Pons (tissue), 1 donor: ENCODE results near the gene UGCG.
"Not testable (repeated sequence)": the region's sequence is repeated elsewhere in the genome, so short reads cannot be mapped to it uniquely, and the experiment has no call there.

Source experiments
- DNase-seq: peaks from one replicate; pipeline ENCODE4 v3.0.0-alpha.2; 2016; ENCODE audit warnings: low spot score

UGCG gene

GRCh38 chr9:111920531-111920930, 23.9 kb downstream of the UGCG start:
- DNase-seq, result no peak

GRCh38 chr9:111922324-111923013, 25.9 kb downstream of the UGCG start:
- peak; percentile 59 for DNase-seq

GRCh38 chr9:111924281-111924680, 27.7 kb downstream of the UGCG start:
- no peak for DNase-seq

DNA sequence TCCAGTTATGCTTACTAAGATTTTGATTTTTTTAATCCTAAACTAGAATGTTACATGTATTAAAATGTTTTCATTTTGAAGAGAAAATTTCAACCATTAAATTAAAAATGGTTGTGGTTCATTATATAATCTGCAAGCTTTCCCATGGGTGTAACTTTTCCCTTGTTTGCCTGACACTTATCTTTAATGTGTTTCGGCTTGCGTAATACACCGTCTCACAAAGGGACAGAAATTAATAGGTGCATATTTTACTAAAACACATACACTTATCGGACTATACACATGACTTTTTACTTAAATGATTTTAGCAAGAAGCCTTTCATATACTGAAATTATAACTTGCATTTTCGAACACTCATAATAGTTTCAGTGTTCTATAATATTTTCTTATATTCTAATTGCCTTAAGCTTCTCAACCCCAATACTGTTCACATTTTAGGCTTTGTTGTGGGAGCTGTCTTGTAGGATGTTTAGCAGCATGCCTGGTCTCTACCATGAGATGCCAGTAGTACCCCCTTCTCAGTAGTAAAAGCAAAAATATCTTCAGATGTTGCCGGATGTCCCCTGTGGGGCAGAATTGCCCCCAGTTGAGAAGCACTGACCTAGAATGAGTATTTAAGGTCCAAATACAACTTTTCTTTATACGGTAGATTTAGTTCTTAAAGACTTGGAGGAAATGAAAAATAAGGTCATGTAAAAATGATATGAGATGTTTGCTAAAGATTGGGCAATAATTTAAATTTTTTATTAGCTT, 28.6 kb downstream of the UGCG start:
- no peak for DNase-seq

DNA sequence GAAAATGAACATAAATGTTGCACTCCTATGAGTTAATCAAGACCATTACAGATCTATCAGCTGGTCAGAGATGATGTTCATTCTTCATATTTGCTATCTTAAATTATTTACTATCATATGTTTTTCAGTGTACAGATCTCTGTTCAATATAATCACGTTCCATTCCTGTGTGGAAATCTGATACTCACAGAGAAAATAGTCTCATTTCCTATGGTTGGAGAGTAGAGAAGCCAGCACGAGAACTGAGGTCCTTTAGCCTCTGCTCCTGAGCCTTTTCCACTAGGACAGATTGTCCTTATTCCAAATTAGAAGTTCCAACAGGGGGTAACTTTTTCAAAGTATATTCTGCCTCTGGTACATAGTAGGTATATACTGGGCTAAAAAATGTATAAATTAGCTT, 29.2 kb downstream of the UGCG start:
- no peak for DNase-seq

DNA sequence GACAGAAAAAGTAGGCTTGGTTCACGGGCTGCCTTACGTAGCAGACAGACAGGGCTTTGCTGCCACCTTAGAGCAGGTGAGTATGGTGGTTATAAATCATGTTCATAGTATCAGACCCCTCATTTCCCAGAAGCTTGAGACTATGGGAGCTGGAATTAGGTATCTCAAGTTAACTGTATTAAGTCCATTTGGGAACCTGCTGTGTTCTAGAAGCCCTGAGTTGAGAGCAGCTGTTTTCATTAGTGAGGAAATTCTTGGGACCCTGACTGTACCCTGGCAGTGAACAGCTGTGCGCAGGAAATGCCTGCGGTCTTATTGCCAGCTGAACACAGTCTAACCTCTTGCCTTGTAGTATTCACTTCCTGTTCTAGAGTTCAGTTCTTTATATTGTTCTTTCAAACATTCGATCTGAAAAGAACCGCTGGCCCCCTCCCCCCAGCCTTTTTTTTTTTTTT, 29.8 kb downstream of the UGCG start:
- peak; percentile 55 for DNase-seq

GRCh38 chr9:111928359-111928720, 31.7 kb downstream of the UGCG start:
- no peak for DNase-seq

DNA sequence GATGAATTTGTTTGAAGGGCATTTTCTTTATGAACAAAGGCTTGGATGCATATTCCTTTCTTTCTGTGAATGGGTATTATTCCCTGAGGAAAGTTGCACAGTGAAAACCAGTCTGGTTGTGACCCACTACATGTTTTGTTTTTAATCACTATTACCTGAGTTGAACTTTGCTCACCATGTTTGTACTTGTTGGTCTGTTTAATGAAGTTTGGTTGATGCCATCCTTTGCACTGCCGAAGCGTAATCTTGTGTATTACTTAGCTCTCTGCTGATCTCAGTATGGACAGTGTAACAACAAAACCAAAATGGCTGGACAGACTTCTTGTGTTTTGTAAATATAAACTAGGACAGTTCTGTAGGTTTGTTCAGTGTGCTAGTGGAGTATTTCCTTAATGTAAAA, 38.1 kb downstream of the UGCG start:
- no peak for DNase-seq

- DNase-seq, result no peak
Observed at GRCh38 chr9:111936391-111936790, 39.8 kb downstream of the UGCG start.

GRCh38 chr9:111937301-111937700, 40.7 kb downstream of the UGCG start:
- no peak for DNase-seq

- DNase-seq, result peak; percentile 37
Observed at GRCh38 chr9:111937781-111938426, 41.3 kb downstream of the UGCG start.

GRCh38 chr9:111938427-111938800, 41.8 kb downstream of the UGCG start:
- no peak for DNase-seq

DNA sequence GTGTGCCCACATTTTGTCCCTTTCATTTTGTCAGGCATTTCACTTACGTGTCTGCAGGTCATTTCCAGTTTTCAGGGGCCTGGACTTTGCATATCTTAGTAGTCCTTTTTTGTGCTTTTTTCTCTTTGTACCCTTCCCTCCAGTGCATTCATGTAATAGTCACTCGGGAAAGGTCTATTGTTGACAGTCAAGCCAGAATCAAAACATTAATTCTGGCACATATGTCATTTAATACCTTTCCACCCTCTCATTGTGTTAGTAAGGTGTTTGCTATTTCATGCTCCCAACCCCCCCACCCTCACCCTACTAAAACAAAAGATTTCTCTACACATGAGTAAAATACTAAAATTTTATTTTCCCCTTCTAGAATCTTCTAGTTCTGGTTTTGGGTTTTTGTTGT, 42.7 kb downstream of the UGCG start:
- DNase-seq, result no peak

DNA sequence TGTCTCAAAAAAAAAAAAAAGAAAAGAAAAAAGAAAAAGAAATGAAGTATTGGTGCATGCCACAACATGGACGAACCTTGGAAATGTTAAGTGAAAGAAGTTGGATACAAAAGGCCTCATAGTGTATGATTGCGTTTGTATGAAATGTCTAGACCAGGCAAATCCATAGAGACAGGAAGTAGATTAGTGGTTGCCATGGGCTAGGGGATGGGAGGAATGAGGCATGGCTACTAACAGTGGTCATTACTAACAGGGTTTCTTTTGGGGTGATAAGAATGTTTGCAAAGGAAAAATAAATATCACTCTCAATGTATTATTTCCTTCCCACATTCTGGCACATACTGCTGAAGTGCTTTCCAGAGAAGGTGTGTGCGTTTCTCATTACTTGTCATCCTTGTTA, 44.1 kb downstream of the UGCG start:
- DNase-seq, result no peak

GRCh38 chr9:111943200-111943599, 46.6 kb downstream of the UGCG start:
- DNase-seq, result no peak

GRCh38 chr9:111943746-111944145, 47.1 kb downstream of the UGCG start:
- DNase-seq, result no peak

DNA sequence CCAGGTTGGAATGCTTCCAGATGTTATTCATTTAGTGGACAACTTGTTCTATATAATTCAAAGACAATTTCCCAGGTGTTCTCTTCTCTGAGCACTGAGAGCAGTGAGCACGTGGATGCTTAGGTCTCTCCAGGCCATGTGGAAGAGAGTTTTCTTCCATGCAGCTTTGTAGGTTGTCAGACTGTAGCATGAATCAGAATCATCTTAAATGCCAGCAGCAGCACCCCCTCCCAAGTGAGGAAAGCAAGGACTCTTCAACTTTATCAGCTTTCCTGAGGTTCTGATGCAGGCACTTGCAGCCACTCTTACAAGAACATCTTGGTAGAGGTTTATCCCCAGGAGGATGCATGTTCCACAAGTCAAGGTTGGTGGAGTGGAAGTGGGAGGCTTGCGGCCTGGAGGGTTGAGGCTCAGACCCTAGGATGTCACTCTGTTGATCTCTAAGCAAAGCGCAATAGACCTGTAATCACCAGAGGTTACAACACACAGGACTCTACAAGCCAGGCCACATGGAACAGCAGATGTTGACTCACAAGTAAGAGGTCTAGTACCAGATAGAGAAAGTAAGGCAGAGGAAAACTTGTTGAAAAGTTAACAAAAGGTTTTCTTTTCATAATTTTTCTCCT, 47.7 kb downstream of the UGCG start:
- no peak for DNase-seq

- DNase-seq, result no peak
Observed at GRCh38 chr9:111945216-111945615, 48.6 kb downstream of the UGCG start.

GRCh38 chr9:111948109-111948508, 51.5 kb downstream of the UGCG start:
- not testable (repeated sequence) for DNase-seq

- no peak for DNase-seq
Observed at GRCh38 chr9:111948951-111949350, 52.3 kb downstream of the UGCG start.

- no peak for DNase-seq
Observed at GRCh38 chr9:111949919-111950318, 53.3 kb downstream of the UGCG start.

GRCh38 chr9:111952559-111952958, 55.9 kb downstream of the UGCG start:
- DNase-seq, result no peak

- no peak for DNase-seq
Observed at GRCh38 chr9:111953444-111953843, 56.8 kb downstream of the UGCG start.
